HG02970 (cell line): ENCODE measurements around the gene PICK1.
"Not testable (repeated sequence)": the region's sequence is repeated elsewhere in the genome, so short reads cannot be mapped to it uniquely, and the experiment has no call there.

Source experiments
- ATAC-seq: cut with Tn5 transposase; IDR thresholded peaks from one replicate; pipeline ENCODE4 v1.9.1; 2021; ENCODE audit warnings: mild to moderate bottlenecking, moderate library complexity, moderate number of reproducible peaks; ENCODE audit not compliant: unreplicated experiment, low FRiP score

PICK1 gene

DNA sequence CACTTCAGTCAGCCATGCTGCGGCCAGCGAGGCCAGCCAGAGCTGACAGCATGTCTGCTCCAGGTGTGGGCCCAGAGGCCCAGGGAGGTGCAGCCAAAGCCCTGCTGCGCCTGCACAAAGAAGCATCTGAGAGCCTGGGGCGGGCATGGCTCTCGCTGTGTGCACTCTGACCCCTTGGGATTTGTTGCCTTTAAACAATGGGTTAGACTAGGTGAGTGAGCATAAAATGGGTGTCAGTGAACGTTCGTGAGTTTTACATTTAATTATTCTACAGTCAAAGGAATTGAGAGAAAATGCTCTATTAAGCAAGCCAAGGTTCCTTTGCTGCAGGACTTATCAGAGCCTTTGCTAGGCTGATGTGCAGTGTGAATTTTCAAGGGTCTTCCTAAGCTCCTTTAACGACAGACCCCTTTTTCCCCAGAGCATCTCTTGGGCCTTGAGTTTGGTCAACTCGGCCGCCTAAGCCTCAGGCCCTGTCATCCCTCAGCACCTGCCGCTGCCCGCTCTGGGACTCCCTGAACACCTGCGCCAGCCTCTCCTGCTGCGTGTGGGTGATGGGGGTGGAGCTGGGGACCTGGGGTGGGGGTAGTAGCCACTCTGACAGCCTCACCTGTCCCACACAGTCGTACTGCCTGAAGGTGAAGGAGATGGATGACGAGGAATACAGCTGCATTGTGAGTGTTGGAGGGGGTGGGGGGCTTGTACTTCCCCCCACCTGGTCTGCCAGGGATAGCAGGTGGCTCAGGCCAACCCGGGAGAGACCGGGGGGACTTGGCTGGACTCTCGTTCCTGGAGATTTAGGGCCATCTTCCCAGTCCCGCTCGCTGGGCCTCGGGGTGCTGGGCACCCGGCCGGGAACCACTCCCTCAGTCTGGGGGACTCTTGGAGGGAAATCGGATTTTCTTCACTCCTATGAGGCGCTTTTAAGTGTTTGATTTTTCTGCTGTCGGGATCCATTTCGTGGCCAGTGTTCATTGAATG, 16.2 kb downstream of the PICK1 start:
- ATAC-seq, result no peak

DNA sequence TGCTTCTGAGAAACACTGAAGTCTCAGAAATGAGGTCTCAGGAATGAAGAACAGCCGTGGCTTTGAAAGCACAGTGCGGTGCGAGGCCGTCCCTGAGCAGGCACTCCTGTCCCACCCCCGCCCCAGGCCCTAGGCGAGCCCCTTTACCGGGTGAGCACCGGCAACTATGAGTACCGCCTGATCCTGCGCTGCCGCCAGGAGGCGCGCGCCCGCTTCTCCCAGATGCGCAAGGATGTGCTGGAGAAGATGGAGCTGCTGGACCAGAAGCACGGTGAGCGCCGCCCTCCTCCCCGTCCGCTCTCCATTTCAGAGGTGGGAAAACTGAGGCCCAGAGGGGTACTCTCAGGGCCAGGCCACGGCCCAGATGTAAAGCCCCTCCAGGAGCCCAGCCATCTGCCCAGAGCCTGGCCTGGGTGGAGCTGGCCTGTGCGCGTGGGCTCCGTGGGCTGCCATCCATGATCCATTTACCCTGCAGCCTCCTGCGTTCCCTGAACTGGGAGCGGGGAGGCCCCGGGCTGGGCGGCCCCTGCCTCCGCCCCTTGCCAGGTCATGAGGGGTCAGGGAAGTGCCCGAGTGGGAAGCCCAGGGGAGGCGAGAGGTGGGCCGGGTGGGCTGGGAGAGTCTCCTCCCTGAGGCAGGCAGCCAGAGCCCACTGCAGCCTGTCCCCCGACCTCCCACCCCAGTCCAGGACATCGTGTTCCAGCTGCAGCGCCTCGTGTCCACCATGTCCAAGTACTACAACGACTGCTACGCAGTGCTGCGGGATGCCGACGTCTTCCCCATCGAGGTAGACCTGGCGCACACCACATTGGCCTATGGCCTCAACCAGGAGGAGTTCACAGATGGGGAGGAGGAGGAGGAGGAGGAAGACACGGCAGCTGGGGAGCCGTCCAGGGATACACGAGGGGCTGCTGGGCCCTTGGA, 17.2 kb downstream of the PICK1 start:
- no peak for ATAC-seq

DNA sequence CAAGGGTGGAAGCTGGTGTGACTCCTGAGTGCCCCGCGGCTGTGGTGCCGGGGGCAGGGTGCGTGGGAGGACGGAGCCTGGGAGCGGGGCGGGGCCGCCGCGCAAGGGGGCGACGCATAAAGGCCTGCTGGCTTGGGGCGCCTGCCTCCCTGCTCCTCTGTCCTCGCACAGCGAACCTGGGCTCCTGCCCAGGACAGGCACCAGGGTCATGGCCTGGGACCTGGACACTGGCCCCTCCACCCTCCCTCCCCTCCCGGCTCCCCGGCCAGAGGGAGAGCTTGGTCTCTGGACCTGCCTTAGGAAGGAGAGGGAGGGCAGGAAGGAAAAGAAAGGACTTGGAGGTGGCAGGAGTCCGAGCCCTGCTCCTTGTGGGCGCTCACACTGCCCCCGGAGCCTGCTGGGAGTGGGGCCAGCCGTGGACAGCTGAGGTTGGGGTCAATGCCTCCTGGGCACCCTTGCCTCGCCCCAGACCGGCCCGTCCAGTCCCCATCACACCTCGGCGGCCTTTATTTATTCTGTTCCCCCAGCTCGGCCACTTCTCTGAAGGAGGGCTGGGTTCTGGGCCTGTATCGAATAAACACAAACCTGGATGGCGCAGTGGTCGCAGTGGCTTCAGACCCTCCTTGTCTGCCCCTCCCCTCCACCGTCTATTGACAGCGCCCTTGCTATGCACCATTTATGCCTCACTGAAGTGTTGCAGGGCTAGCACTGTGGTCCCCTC, 18.1 kb downstream of the PICK1 start:
- no peak for ATAC-seq

DNA sequence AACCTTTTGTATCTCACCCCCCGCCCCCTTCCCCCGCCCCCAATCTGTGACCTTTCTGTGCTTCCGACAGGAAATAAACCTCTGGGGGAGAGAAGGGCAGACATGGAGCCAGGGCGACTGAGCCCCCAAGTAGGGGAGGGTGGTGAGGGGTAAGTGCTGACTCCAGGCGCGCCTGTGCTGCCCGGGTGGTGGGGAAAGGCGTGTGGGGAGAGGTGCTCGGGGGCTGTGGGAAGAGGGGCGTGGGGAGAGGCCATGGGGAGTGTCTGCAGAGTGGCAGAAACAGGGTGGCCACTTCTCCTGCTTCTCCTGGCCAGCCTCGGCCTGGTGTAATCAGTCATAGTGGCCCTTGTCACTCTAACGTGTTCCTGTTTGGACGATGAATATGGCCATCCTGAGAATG, 18.8 kb downstream of the PICK1 start:
- no peak for ATAC-seq

DNA sequence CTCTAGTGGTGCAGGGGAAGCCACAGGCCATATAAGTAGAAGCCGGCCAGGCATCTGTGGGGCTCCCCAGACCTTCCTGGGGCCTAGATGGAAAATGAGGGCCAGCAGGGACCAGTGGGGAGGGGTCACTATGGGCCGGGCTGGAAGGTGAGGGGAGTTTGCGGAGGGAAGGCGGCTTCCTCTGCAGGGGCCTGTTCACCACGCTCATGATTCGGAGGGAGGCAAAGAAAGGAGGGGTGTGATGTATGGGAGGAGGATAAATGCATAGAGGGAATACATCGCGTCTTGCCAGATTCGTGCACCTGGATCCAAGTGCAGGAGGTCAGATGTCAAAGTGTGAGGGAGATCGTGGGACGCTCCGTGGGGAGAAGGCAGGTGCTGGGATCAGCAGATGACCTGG, 19.9 kb downstream of the PICK1 start:
- no peak for ATAC-seq

DNA sequence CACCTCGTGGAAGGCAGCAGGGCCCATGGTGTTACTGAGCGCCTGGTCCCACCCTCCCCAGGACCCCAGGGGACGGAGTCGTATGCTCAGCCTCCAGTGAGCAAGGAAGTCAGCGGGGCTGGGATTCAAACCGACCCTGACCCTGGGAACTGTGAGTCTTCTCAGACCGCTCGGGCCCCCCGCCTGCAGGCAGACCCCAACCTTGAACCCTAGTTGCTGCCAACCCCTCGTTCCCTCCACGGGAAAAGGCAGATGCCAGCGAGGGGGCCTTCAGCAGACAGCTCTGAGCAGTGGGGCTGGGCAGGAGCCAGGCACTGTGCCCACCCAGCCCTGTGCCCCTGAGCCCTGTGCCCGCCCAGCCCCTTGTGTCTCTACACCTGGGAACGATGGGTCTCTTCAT, 20.4 kb downstream of the PICK1 start:
- ATAC-seq, result no peak

DNA sequence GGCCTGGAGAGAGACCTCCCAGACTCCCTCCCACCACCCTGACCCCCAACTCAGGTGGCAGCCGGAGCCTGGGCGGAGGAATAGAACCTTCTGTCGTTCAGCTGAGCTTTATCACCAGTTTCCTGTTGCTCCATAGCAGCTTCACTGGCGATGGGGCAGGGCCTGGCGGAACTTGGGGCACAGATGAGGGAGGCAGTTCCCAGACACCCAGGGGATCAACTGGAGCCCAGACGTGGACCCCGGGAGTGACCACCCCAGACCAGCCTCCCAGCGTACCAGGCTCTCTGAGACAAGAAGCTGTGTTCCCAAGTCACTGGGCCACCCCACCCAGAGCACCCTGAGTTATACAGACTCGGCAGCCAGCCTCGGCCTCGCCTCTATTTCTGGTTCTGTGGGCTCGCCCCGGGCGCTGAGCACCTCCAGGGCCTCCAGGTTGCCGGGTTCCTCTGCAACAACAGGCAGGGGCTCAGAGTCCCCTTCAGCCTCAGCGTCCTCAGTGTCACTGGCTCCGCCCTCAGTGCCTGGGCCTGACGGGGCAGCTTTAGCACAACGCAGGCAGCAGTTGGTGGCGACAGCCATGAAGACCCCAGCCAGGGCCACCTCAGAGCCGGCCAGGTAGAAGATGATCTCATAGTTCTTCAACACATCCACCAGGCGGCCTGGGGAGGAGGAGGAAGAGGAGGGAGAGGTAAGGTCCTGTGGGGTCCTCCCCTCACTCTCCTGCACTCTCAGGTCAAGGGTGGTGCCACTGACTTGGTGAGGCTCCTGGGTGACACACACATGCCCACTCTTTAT, 21.0 kb downstream of the PICK1 start:
- no peak for ATAC-seq

DNA sequence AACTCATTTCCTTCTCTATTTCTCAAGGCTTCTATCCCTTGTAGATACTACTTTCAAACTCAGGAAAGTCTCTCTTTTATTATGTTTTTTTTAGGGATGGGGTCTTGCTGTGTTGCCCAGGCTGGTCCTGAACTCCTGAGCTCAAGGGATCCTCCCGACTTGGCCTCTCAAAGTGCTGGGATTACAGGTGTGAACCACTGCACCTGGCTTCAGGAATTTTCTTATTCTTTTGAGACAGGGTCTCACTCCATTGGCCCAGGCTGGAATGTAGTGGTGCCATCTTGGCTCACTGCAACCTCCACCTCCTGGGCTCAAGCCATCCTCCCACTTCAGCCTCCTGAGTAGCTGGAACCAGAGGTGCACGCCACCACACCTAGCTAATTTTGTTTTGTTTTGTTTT, 22.0 kb downstream of the PICK1 start:
- not testable (repeated sequence) for ATAC-seq

DNA sequence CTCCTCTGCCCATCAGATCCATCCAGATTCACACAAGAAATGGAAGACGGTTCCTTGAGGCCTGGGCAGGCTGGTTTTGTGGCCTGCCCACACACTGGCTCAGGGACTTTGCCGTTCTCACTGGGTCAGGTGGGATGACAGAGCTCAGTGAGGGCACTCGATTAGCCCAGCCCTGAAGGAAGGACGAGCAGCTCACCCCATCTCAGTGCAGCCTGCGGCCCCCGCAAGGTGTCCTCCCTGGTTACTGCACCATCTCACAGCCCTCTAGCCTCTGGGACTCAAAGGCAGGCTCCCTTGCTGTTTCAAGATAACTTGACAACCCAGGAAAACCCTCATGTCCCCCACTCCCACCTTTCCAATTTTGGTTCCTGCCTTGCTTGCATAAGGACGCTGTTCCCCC, 22.6 kb downstream of the PICK1 start:
- no peak for ATAC-seq

DNA sequence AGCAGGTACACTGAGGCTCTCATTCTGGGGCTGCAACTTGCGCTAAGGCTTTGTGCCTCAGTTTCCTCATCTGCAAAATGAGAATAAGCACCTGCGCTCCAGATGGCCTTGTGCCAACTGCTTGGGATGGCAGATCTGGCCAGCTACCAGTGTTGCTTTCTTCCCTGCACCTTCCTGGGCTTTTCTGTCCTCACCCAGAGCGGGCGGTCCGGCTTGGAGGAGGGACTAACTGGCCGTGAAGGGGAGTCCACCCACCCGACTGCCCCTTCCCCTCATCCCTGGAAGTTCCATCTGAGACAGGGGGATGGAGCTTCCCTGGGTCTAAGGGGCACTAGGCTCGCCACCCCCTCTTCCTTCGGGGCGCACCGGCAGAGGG, 23.3 kb downstream of the PICK1 start:
- ATAC-seq, result no peak

DNA sequence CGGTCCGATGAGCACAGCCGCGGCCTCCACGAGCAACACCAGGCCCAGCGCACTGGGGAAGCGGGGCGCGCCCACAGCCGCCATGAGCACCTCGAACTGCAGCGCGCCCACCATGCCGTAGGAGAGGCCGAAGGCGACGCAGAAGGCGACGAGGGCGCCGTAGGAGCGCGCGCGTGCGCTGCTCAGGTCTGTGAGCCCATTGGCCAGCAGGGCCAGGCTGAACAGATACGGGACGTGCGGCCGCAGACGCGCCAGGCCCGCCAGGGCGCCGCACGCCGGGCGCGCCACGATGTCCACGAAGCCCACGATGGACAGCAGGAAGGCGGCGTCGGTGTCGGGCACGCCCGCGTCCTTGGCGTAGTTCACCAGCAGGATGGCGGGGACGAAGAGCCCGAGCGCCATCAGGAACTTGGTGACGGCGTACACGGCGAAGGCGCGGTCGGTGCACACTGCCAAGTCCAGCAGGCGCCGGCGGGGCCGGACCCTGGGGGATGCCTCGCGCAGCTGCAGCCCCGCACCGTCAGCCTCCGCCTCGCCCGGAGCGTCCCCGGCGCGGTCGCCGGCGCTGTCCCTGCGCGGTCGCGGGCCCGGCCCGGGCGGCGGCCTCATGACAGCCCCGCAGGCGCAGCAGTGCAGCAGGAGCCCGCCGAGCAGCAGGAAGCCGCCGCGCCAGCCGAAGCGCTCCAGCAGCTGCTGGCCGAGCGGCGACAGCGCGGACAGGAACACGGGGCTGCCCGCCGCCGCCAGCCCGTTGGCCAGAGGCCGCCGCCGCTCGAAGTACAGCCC, 23.8 kb downstream of the PICK1 start:
- ATAC-seq, result no peak

DNA sequence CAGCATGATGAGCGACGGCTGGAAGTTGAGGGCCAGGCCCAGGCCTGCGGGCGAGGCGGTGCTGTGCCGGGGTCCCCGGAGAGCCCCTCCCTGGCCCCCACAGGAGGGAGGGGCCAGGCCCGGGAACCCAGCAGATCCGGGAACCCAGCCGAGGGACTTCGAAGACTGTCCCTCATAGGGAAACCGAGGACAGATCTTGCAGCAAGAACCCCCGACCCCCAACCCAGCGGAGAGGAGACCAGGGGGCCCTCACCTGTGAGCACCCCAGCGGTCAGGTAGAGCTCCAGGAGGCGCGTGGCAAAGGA, 24.4 kb downstream of the PICK1 start:
- ATAC-seq, result no peak

DNA sequence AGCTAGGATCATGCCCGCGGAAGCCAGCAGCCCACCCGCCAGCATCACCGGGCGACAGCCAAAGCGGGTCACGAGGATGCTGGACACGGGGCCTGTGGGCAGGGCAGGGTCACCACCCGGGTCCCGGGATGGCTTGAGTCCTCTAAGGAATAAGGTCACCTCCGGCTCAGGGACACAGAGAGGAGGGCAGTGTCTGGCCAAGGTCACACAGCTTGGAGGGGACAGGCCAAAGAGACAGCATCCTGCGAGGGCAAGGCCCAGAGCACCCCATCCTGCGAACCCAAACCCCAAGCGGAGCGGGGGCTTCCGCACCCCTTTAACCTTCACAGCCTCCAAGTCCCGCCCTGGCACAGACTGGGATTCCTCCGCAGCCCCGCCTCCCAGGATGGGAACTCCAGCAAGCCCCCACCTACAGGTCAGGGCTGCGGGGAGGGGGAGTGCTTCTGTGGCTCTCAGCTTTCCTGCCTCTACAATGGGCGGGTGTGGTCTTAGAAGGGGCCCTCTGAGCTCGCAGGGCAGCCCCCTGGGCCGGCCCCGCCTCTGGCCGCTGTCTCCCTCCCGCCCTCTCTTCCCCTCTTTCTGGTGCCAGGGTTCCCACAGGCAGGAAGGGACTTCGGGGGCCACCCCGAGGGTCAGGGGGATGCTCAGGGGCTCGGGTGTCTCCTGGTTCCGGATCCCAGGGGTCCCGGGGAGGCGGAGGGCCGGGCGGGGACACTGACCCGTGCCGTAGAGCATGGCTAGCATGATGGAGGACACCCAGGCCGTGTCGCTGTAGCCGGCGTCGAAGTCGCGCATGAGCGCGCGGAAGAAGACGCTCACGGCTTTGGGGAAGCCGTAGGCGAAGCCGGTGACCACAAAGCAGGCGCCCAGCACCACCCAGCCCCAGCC, 25.0 kb downstream of the PICK1 start:
- no peak for ATAC-seq

DNA sequence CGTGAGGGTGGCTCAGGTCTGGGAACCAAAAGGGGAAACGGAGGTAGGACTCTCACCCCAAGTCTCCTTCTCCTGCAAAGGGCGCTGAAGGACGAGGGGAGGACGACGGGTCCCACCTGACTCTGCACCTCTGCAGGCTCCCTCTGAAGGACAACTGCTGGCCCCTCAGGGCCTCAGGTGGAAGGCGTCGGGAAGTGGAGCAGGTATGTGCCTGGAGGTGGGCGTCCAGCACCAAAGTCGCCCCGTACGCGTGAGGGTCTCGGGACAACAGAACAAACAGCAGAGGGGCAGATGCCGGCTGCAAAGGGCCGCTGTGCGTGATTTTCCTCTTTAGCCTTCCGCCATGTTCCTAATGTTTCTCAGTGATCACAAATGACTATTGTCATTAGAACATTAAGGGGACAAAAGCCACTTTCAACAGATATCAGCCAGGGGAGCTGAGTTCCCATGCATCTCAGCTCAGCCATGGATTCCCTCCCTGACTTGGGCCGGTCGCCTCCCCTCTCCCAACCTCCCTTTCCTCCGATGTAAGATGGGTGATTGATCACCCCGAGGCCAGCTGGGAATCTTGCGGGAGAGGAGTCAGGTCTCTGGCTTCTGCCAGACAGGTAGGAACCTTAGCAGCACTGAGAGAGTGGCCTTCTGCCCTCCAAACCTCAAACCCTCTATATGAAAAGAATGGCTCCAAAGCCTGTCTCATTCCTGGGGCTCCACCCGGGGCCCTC, 25.9 kb downstream of the PICK1 start:
- no peak for ATAC-seq

DNA sequence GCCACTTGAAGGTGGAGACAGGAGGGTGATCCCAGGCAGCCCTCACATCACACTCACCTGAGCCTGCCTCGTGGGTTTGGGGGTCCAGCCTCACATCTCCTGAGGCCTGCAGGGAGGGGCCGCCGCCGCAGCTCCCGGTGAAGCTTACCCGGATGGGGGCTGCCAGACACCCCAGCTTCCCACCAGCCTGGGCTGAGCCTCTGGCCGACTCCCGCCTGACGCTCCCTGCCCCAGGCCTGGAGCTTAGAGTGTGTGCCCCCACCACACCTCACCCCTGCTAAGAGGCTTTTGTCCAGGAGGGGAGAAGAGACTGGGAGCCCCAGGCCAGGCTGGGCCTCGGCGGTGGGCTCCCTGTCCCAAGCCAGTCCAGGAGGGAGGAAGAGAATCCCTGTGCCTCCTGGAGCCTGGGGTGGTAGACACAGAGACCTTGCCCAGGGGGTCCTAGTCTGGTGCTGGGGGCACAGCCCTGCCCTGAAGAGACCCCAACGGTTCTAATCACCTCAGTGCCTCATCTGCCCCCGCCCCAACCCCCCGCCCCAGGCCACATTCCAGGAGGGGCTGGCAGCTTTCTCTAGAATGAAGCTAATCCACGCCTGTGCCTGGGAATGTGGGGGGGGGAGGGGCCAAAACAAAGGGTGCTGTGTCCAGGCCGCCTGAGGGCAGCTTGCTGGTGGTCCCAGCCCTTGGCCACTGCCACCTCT, 26.9 kb downstream of the PICK1 start, which contains the start of gene SLC16A8:
SLC16A8 (minus strand) TSS at position 254 of the 701 bp plus-strand sequence. CDS start 1,311 bp downstream, outside the sequence.
- ATAC-seq, result no peak

DNA sequence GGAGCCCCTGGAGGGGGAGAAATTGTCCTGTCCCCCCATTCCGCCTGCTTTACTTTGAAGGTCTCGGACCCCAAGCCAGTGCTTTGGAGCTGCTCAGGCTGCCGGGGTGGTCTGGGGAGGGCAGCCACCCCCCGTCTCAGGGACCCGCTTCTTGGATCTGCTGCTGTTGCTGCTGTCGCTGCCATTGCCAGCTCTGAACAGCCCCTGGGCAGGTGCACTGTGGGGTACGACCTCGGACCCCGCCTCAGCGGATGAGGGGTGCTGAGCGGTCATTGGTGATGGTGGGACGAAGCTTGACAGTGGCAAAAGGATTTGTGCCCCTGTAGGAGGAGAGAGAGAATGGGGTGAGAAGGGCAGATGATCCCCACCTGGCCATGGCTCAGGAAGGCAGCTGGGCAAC, 27.9 kb downstream of the PICK1 start:
- ATAC-seq, result no peak

DNA sequence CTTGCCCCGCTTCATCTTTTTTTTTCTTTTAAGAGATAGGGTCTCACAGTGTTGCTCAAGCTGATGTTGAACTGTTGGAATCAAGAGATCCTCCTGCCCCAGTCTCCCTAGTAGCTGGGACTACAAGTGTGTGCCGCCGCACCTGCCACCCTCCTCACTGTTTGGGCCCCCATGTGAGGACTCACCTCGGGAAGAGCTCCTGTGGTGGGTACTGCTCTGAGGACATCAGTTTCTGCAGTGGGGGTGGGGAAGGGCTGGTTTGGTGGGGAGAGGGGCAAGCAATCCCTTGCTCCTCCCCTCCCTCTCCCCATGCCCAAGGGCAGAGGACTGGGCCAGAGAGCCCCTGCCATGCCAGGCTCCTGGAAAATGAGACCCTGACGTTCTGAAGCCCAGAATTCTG, 28.3 kb downstream of the PICK1 start:
- ATAC-seq, result no peak
